NOMO-1 treated with DMSO at 0.1 percent for 48 hours (cell line): ENCODE results near the gene CEMIP2.
A peak's percentile ranks its signal among the peaks of the same experiment; 100 is the strongest.
"Not testable (repeated sequence)": the region's sequence is repeated elsewhere in the genome, so short reads cannot be mapped to it uniquely, and the experiment has no call there.

Source experiments
- DNase-seq: peaks from one replicate; lab custom pipeline; 2025; ENCODE audit not compliant: unreplicated experiment; lab: John Stamatoyannopoulos, UW

CEMIP2 gene

DNA sequence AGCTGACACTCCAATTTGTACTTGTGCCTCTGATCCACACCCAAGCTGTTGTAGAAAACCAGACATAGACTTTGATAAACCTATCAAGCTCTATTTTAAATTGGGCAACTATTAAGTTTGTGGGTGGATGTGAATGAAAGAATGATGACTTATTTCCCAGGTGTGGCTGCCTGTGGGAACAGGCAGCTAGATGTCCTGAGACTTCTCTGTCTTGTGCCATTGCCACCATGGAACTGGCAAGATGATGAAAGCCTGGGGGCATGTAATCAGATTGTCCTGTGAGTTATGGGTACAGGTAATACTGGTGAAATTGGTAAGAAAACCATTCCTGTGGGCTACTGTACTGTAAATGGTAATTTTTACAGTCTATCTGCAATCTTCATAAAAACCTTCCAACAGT, 57.5 kb downstream of the CEMIP2 start:
- no peak for DNase-seq

DNA sequence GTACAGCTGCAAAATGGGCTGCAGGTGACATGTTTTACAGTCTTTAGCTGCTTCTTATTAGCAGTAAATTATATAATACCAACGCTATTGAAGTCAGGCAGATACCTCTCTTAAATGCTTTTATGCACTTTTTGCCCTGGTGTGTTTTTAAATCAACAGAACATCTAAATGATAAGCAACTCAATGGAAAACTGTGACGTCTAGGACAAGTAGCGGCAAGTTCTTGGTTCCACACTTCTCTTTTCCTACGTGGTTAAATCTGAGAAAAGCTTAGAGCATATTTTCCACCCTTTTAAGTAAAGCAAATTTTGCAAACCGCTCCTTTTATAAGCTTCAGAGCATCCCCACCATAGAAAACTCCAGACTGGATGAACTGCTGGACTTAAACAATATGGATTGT, 58.1 kb downstream of the CEMIP2 start:
- DNase-seq = no peak

DNA sequence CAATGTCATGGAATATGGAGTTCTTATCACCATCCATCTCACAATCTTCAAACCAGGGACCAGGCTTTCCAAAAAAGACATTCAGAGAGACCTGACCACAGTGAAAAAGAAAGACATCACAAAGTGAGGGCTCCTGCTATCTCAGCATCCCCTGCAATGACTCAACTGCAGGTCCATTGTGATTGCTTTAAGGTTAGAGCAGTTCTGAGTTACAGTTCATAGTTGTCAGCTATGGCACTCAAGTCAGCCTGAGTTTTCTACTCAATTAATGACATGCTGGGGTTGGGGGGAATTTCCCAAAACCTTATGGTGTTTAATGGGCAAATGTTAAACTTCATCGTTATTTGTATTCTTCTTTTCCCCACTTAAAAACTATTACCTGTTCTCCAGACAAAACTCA, 58.9 kb downstream of the CEMIP2 start:
- DNase-seq = no peak

DNA sequence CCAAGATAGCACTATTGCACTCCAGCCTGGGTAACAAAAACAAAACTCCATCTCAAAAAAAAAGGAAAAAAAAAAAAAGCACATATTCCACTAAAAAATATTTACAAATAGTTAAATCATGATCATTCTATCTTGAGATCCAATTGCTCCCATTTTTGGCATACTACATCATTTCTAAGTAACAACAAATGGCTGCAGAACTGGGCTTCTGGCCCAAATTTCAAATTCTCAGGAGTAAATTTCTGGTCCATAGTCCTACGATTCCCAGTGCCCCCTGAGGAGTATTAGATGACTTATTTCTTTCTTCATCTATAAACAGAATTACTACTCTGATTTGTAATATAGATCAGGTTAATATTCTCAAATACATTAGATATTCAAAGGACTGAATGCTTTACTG, 62.1 kb downstream of the CEMIP2 start:
- no peak for DNase-seq

DNA sequence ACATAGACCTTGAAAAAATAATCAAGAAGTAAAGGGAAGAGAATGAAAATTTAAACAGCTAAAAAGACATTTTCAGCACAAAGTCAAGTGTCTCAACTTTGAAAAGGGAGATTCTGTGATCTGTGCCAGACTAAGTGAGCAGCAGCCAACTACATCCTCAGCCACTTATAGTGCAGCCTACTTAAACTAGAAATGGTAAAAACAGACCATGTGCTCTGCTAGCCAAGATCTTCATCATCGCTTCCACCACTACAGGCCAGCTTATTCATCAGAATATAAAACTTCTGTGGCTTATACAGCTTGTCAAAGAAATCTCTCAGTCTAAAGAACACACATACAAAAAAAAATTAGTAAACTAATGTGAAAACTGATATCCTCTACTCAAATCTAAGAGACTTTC, 63.5 kb downstream of the CEMIP2 start:
- DNase-seq = no peak

DNA sequence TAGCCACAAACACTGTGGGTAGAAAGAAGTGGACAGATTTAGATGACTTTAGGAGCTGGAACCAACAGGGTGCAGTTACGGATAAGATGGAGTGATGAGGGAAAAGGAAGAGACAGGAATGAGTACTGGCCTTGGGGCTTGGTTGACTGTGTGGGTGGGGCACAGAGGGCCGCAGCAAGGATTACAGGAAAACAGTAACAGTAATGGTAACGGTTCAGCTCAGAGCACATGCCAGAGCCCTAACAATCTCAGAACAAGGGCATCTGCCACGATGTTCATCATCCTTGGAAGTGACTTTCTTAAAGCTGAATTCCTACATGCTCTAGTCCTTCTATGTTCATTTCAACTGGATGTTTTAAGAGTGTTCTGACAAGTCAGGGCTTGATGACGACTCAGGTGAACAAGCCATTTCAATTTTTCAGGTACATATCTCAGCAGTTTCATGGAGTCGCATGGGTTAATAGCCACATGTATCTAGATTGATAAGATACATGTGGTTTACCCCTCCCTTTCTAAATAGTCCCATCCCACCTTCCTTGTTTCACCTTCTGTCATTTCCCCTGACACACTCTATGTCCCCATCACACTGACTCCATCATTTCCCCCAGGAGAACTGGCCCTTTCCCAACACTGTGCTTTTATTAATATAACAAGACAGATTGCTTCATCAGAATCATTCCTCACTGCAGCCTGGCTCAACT, 65.0 kb downstream of the CEMIP2 start:
- DNase-seq = no peak

DNA sequence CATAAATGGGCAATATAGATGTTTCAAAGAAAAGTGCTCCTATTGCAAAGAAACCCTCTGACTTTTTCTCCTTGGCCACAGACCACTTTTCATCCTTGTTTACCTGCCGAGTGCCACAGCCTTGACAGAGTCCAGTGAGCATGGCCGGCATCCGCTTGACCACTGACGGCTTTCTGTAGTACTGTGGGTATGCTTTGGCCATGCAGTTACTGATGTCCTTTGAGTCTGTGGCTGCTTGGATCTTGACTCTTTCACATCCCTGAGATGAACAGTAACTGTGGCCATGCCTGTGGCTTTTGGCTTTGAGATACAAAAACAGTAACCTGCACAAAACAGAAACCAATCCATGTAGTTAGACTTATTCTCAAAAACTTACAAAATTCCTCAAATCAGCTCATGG, 70.4 kb downstream of the CEMIP2 start:
- no peak for DNase-seq

DNA sequence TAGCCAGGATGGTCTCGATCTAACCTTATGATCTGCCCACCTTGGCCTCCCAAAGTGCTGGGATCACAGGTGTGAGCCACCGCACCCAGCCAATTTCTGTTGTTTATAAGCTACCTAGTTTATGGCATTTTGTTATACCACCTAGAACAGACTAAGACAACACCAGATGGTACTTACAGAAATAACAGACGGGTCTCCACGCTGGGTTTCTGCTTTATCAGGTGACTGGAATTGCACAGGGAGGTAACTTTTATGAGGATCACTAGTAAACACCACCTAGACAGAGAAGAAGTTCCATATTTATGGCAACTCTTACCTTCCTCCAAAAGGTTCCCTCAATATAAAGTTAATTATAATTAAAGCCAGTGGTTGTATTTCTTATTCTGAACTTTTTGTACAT, 74.0 kb downstream of the CEMIP2 start:
- no peak for DNase-seq

DNA sequence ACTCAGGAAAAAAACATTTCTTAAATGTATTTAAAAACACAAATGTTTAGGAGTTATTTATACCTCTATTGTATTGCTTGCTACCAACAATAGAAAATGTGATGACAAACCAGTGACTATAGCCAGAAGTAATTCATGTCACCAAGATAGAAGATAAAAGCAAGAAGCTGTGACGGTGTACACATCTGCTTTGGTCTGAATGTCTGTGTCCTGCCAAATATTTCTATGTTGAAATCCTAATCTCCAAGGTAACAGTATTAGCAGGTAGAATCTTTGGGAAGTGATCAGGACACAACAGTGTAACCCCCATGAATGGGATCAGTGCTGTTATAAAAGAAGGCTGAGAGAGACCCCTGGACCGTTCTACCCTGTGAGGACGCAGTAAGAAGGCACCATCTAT, 74.7 kb downstream of the CEMIP2 start:
- no peak for DNase-seq

DNA sequence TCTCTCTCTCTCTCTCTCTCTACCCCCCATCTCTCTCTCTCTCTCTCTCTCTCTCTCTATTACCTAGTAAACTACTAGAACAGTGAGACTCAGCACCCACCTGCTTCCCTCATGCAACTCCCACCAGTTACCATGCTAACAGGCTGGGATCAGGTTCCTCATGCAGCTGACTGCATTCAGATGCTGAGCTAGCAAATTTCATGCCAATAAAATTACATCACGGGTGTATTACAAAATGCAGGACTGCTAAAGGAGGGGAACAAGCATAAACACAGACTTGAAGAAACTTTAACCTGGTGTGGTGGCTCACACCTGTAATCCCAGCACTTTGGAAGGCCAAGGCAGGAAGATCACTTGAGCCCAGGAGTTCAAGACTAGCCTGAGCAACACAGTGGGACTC, 76.0 kb downstream of the CEMIP2 start:
- DNase-seq = no peak

DNA sequence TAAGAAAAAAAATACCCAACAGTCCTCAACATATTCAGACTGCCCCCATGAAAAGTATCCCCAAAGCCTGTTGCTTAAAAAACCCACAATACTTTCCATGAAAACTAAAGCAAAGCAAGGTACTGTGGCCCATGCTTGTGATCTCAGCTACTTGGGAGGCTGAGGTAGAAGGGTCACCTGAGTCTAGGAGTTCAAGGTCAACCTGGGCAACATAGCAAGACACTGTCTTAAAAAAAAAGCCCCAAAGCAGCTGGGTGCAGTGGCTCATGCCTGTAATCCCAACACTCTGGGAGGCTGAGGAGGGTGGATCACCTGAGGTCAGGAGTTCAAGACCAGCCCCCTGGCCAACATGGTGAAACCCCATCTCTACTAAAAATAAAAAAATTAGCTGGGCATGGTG, 76.7 kb downstream of the CEMIP2 start:
- not testable (repeated sequence) for DNase-seq

DNA sequence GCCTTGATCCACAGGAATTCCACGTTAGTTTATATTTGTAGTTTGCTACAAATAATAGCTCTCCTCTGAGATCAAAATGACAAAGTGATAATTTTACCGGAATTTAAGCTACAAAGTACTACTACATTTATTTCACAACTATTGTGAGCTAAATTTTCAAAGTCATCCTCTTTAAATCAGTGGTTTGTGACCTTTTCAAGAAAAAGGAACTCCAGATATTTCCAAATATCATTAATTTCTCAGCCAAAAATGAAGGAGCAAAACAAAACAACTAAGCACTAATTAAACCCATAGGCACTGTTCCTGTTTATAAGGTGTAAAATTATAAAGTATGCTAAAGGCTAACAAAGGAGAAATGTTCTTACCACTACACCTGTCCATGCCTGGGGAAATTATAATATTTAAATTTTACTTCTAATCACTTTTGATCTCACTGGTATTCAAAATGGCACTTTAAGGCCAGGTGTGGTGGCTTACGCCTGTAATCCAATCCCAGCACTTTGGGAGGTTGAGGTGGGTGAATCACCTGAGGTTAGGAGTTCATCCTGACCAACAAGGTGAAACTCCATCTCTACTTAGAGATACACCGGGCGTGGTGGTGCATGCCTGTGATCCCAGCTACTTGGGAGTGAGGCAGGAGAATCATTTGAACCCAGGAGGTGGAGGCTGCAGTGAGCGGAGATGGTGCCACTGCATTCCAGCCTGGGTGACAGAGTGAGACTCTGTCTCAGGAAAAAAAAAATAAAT, 77.5 kb downstream of the CEMIP2 start:
- peak; percentile 44 for DNase-seq

DNA sequence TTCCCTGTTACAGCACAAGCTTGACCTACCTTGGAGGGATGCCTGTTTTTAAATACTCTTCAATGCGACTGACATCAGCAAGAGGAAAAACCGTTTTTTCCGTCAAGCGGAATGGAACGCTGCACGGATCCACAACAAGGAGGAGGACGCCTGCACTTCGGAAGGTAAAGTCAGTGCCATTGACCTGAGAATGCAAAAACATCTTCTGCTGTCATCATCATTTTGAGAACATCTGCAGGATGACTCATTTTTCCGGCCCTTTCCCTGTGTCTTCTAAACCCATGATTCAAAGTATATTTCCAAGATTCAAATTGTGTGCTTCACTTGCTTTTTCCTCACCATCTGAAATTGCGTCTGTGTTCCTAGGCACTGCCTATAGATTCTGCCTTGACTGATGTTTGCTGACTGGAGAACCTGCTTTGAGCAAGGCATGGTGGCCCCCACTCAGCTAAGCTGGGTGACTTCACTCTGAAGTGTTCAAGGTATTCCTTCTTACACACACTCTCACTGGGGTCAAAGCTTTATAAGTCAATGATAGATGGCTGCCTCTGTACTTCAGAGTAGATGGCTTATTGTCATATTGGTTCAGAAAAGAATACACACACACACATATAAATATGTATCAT, 78.1 kb downstream of the CEMIP2 start:
- DNase-seq = no peak

DNA sequence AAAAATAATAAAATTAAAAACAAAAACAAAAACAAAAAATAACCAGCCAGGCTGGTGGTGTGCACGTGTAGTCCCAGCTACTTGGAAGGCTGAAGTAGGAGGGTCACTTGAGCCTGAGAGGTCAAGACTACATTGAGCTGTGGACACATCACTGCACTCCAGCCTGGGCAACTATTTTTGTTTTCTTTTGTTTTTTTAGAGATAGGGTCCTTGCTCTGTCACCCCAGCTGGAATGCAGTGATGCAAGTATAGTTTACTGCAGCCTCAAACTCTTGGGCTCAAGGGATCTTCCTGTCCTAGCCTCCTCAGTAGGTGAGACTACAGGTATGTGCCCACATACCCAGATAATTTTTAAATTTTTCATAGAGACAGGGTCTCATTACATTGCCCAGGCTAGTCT, 80.6 kb downstream of the CEMIP2 start:
- DNase-seq = no peak

DNA sequence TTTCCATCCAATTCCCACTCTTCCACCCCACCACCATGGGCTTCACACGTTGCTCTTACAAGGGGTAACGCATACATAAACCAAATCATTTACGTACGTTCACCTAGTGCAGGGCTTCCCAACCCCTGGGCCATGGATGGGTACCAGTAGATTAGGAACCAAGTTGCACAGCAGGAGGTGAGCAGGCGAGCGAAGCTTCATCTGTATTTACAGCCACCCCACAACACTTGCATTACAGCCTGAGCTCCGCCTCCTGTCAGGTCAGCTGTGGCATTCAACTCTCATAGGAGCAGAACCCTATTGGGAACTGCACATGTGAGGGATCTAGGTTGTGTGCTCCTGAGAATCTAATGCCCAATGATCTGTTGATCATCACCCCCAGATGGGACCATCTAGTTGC, 82.3 kb downstream of the CEMIP2 start:
- DNase-seq = no peak

DNA sequence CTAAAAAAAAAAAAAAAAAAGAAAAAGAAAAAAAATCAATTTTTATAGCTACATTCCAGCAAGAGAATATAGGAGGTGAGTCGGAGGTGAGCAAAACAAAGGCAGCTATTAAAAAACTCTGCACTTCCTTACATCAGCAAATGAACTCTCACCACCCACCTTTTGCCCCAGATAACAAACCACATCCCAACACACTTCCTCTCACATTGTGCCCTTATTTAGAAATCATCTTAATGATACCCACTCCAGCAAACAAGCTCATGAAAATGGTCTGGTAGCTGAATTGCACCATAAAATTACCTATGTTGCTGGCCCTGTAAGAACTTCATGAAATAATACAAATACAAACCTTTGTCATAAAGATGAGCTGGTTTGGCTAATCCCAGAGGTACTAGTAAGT, 82.9 kb downstream of the CEMIP2 start:
- peak; percentile 0 for DNase-seq

DNA sequence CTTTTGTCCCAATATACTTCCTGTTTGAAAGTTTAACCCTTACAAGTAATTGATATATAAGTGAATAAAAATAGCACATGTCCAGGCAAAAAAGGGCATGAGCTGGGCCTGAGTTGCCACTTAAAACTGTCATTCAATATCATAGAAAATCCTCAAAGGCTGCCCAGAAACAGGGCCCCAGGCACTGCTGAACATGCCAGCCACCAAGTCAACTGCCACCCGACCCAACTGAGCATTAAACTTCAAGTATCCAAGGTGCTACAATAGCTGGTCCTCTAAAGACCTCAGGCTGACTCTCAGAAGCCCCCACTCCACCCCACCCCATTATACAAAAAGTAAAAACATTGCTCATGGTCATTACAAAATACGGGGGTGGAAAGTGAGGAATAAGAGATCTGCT, 83.7 kb downstream of the CEMIP2 start:
- no peak for DNase-seq

DNA sequence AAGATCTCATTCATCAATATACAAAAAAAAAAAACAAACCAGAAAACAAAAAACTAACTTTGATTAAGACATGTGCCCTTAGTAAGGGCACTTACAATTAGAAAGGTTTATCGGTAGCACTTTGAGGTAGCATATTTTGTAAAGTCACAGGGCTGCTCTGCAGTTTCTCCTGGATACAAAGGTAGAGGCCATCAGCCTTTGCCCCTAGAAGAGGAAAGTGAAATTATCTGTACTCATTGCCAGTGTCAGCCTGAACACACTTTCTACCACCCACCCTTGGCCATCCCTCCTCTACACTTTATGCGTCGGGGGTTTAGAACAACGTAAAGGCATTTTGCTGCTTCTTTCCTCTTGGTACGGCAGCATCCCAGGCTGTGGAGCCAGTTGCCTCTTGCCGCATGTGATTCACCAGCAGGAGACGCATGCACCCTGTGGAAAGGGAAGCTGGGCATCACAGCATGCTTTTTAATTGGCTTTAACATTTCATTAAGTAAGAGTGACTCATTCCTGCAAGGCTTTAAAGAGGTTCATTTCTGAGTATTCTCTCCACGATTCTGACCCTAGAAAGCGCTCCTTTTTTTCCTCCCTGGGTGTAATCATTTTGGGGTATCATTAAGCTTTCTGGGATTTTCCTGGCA, 84.6 kb downstream of the CEMIP2 start:
- DNase-seq = peak; percentile 38

DNA sequence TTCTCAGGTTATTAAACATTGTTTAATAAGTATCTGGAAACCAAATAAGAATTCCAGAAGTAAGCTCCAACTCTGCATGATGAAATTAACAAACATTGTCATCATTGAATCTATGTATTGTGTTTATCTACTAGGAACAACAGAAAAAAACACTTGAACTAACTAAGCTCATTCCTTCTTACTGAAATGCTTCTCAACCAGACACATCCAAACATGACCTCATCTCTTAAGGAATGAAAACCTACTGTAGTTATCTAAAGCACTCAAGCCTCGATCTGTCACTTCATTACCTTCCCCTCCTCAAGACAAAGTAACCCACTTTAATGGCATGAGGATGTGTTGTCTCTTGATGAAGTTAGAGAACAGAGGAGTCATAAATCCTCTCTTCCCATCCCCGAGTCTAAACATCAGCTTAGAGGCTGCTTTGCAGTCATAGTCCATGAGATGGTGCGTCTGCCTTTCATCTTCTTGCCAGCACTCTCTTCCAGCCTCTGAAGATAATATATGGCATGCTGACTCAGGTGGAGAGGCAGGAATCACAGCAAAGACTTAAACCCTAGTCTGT, 86.5 kb downstream of the CEMIP2 start:
- DNase-seq = no peak

DNA sequence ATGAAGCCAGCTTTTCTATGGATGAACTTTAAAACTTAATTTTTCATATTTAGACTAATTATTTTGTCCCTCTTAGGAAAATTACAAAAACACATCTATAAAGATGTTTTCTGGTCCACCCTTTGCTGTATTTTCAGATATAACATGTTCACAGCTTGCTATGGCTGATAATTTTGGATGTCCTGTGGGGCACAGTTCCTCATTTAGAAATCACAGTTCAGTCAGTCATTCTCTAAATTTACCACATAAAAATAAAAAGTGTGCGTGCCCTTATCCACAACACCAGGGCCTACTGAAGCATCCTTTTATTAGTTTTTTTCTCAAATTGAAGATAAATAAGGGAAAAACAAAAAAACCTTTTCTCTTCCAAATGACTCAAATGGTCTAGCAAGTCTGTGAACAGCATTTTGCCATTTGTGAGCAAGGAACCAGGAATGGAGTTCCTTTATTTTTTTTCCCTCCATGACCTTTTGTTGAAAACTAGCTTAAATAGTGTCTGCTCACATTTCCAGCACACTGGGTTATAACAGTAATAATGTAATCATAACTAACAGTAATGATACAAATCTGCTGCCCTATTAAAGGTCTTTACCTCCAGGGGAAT, 87.1 kb downstream of the CEMIP2 start:
- DNase-seq = no peak
